AML-193 (cell line): ENCODE results near the gene GSN.
A peak's percentile ranks its signal among the peaks of the same experiment; 100 is the strongest.
"Not testable (repeated sequence)": the region's sequence is repeated elsewhere in the genome, so short reads cannot be mapped to it uniquely, and the experiment has no call there.

ENCODE experiments used
- DNase-seq, 2 experiments: peaks; one replicate each; lab custom pipeline; 2025; lab: John Stamatoyannopoulos, UW

The GSN gene

GRCh38 chr9:121288673-121289025, 20.7 kb downstream of the GSN start:
- no peak for DNase-seq

- no peak for DNase-seq
Observed at GRCh38 chr9:121289026-121289771, 21.2 kb downstream of the GSN start.

GRCh38 chr9:121289772-121290370, 21.9 kb downstream of the GSN start:
- no peak for DNase-seq

- not testable (repeated sequence) for DNase-seq
Observed at GRCh38 chr9:121291536-121291935, 23.6 kb downstream of the GSN start.

- DNase-seq = no peak
Observed at GRCh38 chr9:121292051-121292450, 24.1 kb downstream of the GSN start.

- DNase-seq = no peak
Observed at GRCh38 chr9:121292801-121293241, 24.9 kb downstream of the GSN start.

GRCh38 chr9:121294151-121294743, 26.3 kb downstream of the GSN start:
- DNase-seq = no peak

GRCh38 chr9:121294866-121295661, 27.1 kb downstream of the GSN start:
- DNase-seq = no peak

- no peak for DNase-seq
Observed at GRCh38 chr9:121295662-121296191, 27.8 kb downstream of the GSN start.

- no peak for DNase-seq
Observed at GRCh38 chr9:121296213-121297127, 28.5 kb downstream of the GSN start.

GRCh38 chr9:121297389-121297788, 29.4 kb downstream of the GSN start:
- DNase-seq = peak; percentile 85 to 87

GRCh38 chr9:121298016-121298538, 30.1 kb downstream of the GSN start:
- DNase-seq = no peak

- no peak for DNase-seq
Observed at GRCh38 chr9:121298689-121299466, 30.9 kb downstream of the GSN start.

GRCh38 chr9:121299467-121300282, 31.7 kb downstream of the GSN start:
- no peak for DNase-seq

GRCh38 chr9:121300283-121301119, 32.5 kb downstream of the GSN start:
- DNase-seq = no peak

- DNase-seq = no peak
Observed at GRCh38 chr9:121301881-121302286, 33.9 kb downstream of the GSN start.

- no peak for DNase-seq
Observed at GRCh38 chr9:121302341-121302740, 34.4 kb downstream of the GSN start.

- no peak for DNase-seq
Observed at GRCh38 chr9:121302786-121303185, 34.8 kb downstream of the GSN start.
